ENCODE data around the gene TTYH2.

The TTYH2 gene

GRCh38 chr17:74249590-74250270 lies 36.4 kb downstream of the TTYH2 start:
- DNase-seq, result no peak
- Histone ChIP-seq H3K36me3 (replicated peaks) (no peaks in the 10 kb centered on the region), H3K4me3 (ENCODE audit: low read depth, low read length) (no peak overlapping the region), H3K27ac (no peak overlapping the region), H3K27me3 (replicated peaks) (no peaks in the 10 kb centered on the region)
- in situ Hi-C loops (cut with HindIII; ENCODE audit: low pct_ligation_motif_present, low sequenced_read_pairs), result no loop called here
- TF ChIP-seq CTCF (IDR thresholded peaks at IDR 0.05; ENCODE audit: low read depth, low read length, missing control alignments), result no peak

GRCh38 chr17:74250324-74250995 lies 37.1 kb downstream of the TTYH2 start:
- DNase-seq, result no peak
- Histone ChIP-seq H3K27ac (no peak overlapping the region), H3K4me3 (ENCODE audit: low read depth, low read length) (no peak overlapping the region), H3K27me3 (replicated peaks) (no peaks in the 10 kb centered on the region), H3K36me3 (replicated peaks) (no peaks in the 10 kb centered on the region)
- in situ Hi-C loops (cut with HindIII; ENCODE audit: low pct_ligation_motif_present, low sequenced_read_pairs), result no loop called here
- no peak for TF ChIP-seq CTCF (IDR thresholded peaks at IDR 0.05; ENCODE audit: low read depth, low read length, missing control alignments)

- no peak overlapping the region for H3K27ac ChIP-seq
- no peak for DNase-seq
- H3K27me3 ChIP-seq (replicated peaks), result no peaks in the 10 kb centered on the region
- H3K4me3 ChIP-seq (ENCODE audit: low read depth, low read length), result no peak overlapping the region
- no peak for TF ChIP-seq CTCF (IDR thresholded peaks at IDR 0.05; ENCODE audit: low read depth, low read length, missing control alignments)
- in situ Hi-C loops (cut with HindIII; ENCODE audit: low pct_ligation_motif_present, low sequenced_read_pairs), result no loop called here
- H3K36me3 ChIP-seq (replicated peaks), result no peaks in the 10 kb centered on the region
Measured at GRCh38 chr17:74251051-74251450, 37.7 kb downstream of the TTYH2 start.

DNA sequence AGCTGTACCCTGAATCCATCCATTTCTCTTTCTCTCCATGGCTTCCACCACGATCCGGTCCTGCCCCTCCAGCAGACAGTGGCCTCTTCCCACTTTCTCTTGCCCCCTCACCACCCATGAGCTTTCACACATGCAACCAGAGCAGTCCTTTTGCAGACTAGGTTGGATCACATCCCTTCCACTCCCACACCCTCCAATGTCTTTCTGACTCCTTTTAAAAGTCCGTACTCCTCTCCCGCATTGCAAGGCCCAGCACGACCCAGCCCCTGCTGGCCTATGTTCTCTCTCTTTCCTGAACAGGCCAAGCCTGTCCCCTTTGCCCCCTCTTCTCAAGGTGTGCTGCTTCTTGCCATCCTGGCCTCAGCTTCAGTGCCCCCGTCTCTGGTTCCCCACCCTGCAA lies 38.2 kb downstream of the TTYH2 start:
- Histone ChIP-seq H3K4me3 (ENCODE audit: low read depth, low read length) (no peak overlapping the region), H3K27ac (no peak overlapping the region), H3K27me3 (replicated peaks) (no peaks in the 10 kb centered on the region), H3K36me3 (replicated peaks) (no peaks in the 10 kb centered on the region)
- DNase-seq, result no peak
- TF ChIP-seq CTCF (IDR thresholded peaks at IDR 0.05; ENCODE audit: low read depth, low read length, missing control alignments), result no peak
- in situ Hi-C loops (cut with HindIII; ENCODE audit: low pct_ligation_motif_present, low sequenced_read_pairs), result no loop called here

DNA sequence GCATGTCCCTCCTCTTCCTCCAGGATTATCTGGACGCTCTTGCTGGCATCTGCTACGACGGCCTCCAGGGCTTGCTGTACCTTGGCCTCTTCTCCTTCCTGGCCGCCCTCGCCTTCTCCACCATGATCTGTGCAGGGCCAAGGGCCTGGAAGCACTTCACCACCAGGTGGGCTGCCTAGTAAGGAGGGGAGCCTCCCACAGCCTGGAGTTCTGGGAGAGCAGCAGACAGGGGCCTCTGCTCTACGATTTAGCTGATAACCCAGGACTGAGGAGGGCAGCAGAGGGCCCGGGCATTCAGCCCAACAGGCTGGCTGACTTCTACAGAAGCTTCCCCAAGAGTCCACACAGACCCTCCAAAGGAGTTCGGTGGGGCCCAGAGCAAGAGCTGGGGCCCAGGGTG lies 38.8 kb downstream of the TTYH2 start:
- H3K27me3 ChIP-seq (replicated peaks), result no peaks in the 10 kb centered on the region
- DNase-seq, result no peak
- in situ Hi-C loops (cut with HindIII; ENCODE audit: low pct_ligation_motif_present, low sequenced_read_pairs), result no loop called here
- no peak for TF ChIP-seq CTCF (IDR thresholded peaks at IDR 0.05; ENCODE audit: low read depth, low read length, missing control alignments)
- H3K27ac ChIP-seq, result no peak overlapping the region
- H3K4me3 ChIP-seq (ENCODE audit: low read depth, low read length), result no peak overlapping the region
- no peaks in the 10 kb centered on the region for H3K36me3 ChIP-seq (replicated peaks)
